OCI-M2 (cell line): Measurements from ENCODE around the gene S100A1.

Experiments
- DNase-seq: peaks from one replicate; lab custom pipeline; 2025; ENCODE audit not compliant: unreplicated experiment; lab: John Stamatoyannopoulos, UW

S100A1 gene

DNA sequence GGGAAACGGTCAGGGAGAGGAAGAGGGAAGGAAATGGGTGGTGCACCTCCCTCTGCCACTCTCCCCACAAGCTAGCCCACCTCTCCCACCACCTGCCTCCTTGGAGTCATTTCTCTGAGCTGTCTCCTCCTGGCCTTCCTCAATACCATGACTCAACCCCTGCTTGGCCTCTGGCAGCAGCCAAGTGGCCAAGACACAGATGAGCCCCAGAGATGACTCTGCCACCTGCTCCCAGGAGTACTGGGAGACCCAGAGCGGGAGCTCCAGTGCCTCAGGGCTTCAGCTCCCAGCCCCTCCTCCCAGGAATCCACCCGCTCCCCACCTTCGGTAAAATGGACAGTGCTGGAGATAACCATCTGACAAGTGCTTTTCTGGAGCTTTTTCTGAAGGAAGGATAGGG, 17.9 kb upstream of the S100A1 start:
- no peak for DNase-seq

GRCh38 chr1:153610811-153611301, 17.4 kb upstream of the S100A1 start:
- no peak for DNase-seq

DNA sequence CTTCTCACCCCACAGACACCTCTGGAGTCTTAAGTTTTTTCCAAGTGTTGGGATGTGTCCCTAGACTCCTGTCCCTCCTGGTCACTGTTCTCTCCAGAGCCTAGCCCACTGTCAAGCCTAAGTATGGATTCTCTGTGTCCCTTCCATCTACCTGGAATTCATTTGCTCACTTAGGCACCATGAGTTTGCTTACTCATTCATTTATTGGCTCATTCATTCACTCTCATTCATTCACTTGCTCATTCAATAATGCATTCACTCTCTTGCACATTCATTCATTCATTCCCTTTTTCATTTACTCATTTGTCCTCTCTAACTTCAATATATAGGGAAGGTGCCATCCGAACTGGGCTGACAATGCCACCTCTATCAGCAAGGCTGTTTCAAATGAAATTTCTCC, 16.9 kb upstream of the S100A1 start:
- DNase-seq, result no peak

- DNase-seq, result no peak
Measured at GRCh38 chr1:153612111-153612754, 16.0 kb upstream of the S100A1 start.

DNA sequence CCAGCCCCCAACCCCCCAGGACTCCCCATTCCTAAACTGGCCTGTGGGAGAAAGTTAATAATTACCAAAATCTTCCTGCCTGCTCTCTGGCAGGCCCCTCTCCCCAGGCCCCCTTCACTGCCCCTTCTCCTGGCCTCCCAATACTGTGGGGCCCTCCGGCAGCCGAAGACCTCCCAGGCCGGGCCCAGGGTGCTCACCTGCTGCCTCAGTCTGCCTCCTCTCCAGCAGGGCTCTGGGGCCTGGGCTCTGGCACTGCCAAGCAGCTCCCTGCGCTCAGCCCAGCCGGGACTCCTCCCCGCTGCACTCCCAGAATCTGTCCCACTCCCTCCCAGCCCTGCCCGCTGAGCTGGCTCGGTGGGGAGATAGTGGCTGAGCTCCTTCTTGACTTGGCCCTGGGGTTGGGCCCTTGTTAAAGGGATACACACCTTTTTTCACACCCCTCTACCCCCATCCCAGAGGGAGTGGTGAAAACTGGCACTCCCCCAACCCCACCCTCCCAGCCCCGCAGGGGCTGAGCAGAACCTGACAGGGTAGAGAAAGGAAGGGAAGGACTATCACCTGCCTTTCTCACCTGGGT, 15.4 kb upstream of the S100A1 start, which contains the start of gene S100A16:
Gene S100A16 (minus strand): TSS at position 383 of the 577 bp plus-strand sequence. CDS start 4,986 bp downstream, outside the sequence.
- no peak for DNase-seq

DNA sequence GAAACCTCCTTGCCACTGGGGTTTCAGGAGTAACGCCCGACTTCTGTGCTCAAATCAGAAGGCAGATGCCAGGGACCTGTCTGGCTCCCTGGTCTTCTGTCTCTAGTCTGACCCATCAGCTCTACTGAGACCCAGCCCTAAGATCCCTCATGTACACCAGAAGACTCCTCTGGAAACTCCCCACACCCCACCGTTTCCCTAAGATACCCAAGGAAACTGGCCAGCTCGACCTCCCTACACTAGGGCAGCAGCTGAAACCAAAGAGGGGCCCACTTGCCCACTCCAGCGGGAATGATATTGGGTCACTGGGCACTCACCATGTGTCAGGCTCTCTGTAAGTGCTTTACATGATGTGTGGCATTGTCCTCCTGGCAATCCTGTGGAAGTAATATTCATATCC, 14.8 kb upstream of the S100A1 start:
- no peak for DNase-seq

DNA sequence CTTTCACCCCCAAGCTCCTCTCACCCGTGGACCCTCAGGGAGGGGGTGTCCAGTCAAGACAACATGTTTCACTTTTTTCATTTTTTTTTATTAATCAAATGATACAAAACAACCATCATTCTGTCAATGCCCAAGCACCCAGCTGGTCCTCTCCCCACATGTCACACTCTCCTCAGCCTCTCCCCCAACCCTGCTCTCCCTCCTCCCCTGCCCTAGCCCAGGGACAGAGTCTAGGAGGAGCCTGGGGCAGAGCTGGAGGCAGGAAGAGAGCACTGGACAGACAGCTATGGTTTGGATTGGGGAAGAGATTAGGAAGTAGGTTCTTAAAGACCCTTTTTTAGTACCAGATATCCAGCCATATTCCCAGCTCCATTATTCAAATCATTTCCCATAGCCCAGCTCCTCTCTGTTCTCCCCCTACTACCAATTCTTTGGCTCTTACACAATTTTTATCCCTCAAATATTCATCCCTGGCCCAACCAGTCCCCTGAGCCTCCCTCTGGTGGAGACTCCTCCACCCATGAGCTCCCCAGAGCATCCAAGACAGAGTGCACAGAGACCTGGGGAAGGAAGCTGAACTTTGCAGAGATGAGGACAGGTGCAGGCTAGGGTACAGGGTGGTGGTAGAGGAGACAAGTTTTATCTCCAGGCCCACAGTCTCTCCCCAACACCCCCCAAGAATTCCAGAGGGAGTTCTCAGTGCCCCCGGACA, 13.9 kb upstream of the S100A1 start:
- no peak for DNase-seq

DNA sequence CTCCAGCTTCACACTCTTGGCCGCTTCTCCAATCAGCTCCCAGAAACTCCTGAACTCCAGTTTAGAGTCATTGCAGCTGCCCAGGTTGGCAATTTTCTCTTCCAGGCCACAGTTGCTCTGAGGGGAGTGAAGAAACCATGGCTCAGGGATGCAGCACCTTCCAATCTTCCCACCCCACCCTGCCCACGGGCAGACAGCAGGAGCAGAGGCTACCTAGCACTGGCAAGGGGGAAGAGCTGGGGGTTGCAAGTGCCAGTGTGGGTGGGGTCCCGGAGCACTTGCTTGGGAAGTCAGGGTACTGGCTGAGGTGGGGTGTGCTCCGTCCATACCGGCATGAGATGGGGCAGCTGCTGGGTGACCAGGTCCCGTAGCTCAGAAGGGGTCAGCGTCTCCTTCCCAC, 13.3 kb upstream of the S100A1 start:
- DNase-seq, result no peak

GRCh38 chr1:153615406-153615805, 12.8 kb upstream of the S100A1 start:
- no peak for DNase-seq

DNA sequence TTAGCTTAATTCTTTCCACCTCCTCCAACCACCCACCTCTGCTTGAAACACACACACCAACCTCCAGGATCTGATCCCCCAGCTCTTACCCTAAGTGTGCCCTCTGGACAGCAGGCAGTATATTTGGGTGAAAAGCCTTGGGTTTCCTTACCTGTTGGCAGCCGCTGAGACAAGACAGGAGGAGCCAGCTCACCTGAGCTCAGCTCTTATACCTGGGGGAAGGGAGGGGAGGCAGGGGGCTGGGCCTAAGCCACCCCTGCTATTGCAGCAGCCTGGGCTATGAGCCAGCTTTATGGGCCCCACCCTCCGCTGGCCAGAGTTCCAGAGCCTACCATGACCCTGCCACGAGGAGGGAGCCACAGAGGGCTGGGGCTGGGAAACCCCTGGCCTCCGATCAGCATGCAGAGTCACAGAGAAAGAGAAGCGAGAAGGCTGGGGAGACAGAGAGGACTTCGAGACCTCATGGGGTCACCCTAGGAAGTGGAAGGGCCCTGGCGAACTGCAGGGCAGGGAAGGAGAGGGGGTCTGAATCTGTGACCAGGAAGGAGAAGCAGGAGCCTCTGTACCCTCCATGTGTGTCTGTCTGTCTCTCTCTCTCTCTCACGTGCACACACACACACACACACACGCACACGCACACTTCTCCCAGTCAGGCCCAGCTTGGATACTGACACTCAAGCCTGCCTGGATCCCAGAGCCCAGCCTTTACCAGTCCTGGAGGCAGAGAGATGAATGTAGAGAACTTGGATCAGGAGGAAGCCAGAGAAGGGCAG, 11.9 kb upstream of the S100A1 start, which contains the start of gene S100A14:
Gene S100A14 (minus strand): TSS at position 182 of the 773 bp plus-strand sequence. CDS start 467 bp downstream, outside the sequence.
- DNase-seq, result no peak

DNA sequence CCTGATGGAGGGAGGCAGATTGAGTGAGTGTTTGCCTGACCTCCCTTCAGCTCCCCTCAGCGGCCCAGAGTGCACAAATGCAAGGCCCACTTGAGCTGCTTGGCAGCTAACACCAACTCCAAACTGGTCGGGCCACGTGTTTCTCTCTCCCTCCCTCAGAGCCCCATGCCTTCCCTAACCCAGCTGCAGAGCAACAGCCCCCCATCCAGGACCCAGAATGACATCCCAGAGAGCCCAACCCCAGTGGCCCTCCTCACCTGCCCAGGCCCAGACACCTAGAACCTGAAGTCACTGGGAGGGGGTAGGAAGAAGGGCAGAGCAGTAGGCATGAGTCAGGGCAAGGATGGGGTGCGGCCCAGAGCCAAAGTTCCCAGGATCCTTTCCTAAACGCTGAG, 11.3 kb upstream of the S100A1 start:
- no peak for DNase-seq

- DNase-seq, result no peak
Measured at GRCh38 chr1:153617663-153618062, 10.6 kb upstream of the S100A1 start.

DNA sequence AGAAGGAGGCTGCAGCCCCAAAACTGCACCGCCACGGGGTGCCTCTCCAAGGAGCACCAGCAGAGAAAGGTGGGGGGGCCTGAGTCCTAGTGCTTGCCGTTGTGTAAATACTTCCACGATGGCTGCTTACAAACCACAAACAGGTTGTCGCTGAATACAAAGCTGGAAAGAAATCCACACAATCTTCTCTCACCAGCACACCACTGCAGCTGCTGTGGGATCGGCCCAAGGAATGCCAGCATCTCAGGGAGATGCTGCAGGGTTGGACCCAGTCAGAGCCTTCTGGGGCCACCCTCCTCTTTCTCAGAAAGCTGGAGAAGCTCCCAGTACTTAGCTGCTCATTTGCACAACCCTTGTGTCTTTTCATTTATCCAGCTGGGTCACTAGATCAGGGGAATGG, 9.1 kb upstream of the S100A1 start:
- DNase-seq, result no peak

DNA sequence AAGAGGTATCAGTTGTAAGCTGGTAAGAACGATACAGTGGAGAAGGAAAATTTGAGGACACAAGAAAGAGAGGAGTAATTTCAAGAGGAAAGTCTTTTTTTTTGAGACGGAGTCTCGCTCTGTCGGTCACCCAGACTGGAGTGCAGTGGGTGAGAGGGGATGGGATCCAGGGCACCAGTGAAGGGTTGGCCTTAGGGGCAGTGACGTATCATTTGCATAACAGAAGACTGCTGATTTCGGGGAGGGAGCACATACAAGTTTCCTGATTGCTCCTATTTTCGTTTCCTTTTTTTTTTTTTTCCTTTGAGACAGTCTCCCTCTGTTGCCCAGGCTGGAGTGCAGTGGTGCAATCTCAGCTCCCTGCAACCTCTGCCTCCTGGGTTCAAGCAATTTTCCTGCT, 5.1 kb upstream of the S100A1 start:
- no peak for DNase-seq

- DNase-seq, result no peak
Measured at GRCh38 chr1:153624965-153625611, 3.1 kb upstream of the S100A1 start.

- no peak for DNase-seq
Measured at GRCh38 chr1:153626477-153626903, 1.7 kb upstream of the S100A1 start.

DNA sequence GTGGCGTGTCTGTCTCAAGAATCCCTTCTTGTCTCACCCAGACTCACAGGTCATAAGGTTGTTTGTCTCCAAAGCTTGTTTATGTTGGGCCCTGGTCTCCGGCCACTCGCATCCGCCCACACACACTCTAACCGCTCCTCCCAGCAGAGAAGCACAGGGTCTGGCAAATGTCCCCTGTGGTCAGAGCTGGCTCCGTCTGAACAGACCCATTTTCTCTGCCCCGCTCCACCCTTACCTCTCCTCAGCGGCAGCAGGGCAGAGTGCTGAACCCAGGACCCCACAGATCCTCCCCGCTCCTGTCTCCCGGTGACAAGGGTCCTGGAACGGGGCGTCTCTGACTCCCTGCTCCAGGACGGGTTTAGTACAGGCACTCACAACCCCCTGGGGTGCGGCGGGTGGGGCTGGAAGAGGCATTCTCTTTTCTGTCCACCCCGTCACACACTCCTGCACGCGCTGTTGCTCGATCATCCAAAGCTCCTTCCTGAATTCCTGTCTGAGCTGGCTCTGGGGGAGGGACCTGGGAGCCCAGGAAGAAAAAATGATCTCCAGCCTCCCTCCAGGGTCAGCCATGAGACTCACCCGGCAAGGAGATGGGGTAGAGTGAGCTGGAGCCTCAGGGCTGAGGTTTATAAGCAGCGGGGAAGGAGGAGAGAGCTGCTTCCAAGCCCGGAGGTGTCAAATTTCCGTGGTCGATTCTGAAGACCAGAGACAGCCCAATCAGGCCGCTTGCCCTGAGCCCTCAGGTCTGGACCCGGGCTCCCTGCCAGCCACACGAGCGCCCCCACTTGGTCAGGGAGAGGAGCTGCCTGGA, 1.1 kb upstream of the S100A1 start, which contains the start of gene S100A13:
Gene S100A13 (minus strand): TSS at position 602 of the 811 bp plus-strand sequence. CDS start 1,033 bp downstream, outside the sequence.
- DNase-seq, result peak; percentile 29

DNA sequence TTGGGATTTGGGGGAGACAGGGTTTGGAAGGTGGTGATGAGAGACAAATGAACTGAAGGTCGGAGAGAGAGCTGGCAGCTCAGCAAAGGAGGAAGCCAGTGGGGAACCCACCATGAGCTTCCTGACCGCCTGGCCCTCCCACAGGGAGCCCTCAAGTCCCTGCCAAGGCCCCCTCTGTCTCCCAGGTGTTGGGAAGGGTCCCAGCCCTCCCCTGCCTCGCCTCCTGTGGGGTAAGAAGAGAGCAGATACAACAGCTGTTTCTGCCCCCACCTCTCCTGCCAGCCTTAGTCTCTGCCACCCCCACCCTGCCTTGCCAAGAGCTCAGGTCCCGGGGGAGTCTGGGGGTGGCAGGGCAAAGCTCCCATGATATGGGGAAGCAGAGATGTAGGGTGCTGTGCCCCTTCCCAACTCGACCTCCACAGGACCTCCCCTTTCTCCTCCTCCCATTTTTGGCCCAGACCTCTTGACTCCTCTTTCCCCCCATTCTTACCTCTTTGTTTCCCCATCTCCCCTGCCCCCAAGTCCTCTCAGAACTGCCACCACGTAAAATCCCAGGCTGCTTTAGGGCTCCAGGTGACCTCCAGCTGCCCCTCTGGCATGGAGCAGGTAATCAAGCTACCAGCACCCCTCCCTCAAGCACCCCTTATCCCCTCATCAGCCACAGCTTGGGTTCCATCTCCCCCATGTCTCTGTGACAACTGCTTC, 556 bp downstream of the S100A1 start:
- DNase-seq, result no peak

- no peak for DNase-seq
Measured at GRCh38 chr1:153629343-153629665, 1.1 kb downstream of the S100A1 start.
